H9 (cell line): ENCODE data around the gene DEAF1. TPM values are rescaled to one million over a fixed set of nuclear protein-coding genes. Genes with fewer than 3 reads are reported as not detected.
A peak's percentile ranks its signal among the peaks of the same experiment; 100 is the strongest.

Experiments
- DNase-seq: peaks from one replicate; pipeline ENCODE4 v3.0.0-alpha.2; 2017
- H2AFZ ChIP-seq: one replicate; pipeline ENCODE4 v1.6.1; 2013; ENCODE audit warnings: mild to moderate bottlenecking, low read length, control low read depth, moderate library complexity
- H2AK5ac ChIP-seq: 2 replicates; pipeline ENCODE4 v1.6.1; 2013; ENCODE audit warnings: low read length, control low read depth, mixed read lengths; ENCODE audit not compliant: insufficient read length
- H2BK120ac ChIP-seq: one replicate; pipeline ENCODE4 v1.6.1; 2013; ENCODE audit warnings: low read depth, mild to moderate bottlenecking, low read length, control low read depth, inconsistent platforms; ENCODE audit not compliant: poor library complexity, severe bottlenecking
- H2BK12ac ChIP-seq: 2 replicates; pipeline ENCODE4 v1.6.1; 2013; ENCODE audit warnings: low read length, control low read depth, mixed read lengths, low read depth; ENCODE audit not compliant: insufficient read length
- H2BK15ac ChIP-seq: 2 replicates; pipeline ENCODE4 v1.6.1; 2013; ENCODE audit warnings: low read depth, low read length, control low read depth
- H2BK20ac ChIP-seq: one replicate; pipeline ENCODE4 v1.6.1; 2013; ENCODE audit warnings: low read depth, mild to moderate bottlenecking, low read length, control low read depth, inconsistent platforms; ENCODE audit not compliant: poor library complexity, severe bottlenecking
- H2BK5ac ChIP-seq: 2 replicates; pipeline ENCODE4 v1.6.1; 2013; ENCODE audit warnings: low read length, control low read depth, mixed read lengths; ENCODE audit not compliant: insufficient read length
- H3K14ac ChIP-seq: 2 replicates; pipeline ENCODE4 v1.6.1; 2013; ENCODE audit warnings: low read length, control low read depth; ENCODE audit not compliant: insufficient read depth
- H3K18ac ChIP-seq: 2 replicates; pipeline ENCODE4 v1.6.1; 2013; ENCODE audit warnings: low read depth, mild to moderate bottlenecking, mixed read lengths, low read length, control low read depth; ENCODE audit not compliant: insufficient read length
- H3K23ac ChIP-seq: 2 replicates; pipeline ENCODE4 v1.6.1; 2013; ENCODE audit warnings: low read length, control low read depth, mixed read lengths, low read depth; ENCODE audit not compliant: insufficient read length
- H3K23me2 ChIP-seq: 2 replicates; pipeline ENCODE4 v1.6.1; 2013; ENCODE audit warnings: low read depth, mild to moderate bottlenecking, mixed read lengths, low read length, control low read depth; ENCODE audit not compliant: insufficient read length, poor library complexity, severe bottlenecking
- H3K27ac ChIP-seq: 2 replicates; pipeline ENCODE4 v1.5.1; 2013; ENCODE audit warnings: low read length, control low read depth, mixed read lengths, low read depth; ENCODE audit not compliant: insufficient read length
- H3K27me3 ChIP-seq: 2 replicates; pipeline ENCODE4 v1.6.1; 2013; ENCODE audit warnings: low read length, control low read depth, inconsistent platforms; ENCODE audit not compliant: insufficient read depth
- H3K4ac ChIP-seq: 2 replicates; pipeline ENCODE4 v1.6.1; 2013; ENCODE audit warnings: low read depth, mild to moderate bottlenecking, control low read depth, inconsistent platforms, low read length, moderate library complexity
- H3K4me1 ChIP-seq: 2 replicates; pipeline ENCODE4 v1.6.1; 2013; ENCODE audit warnings: low read length, control low read depth, inconsistent platforms; ENCODE audit not compliant: insufficient read depth
- H3K4me2 ChIP-seq: 2 replicates; pipeline ENCODE4 v1.6.1; 2013; ENCODE audit warnings: low read length, control low read depth, mixed read lengths; ENCODE audit not compliant: insufficient read length, insufficient read depth
- H3K56ac ChIP-seq: 2 replicates; pipeline ENCODE4 v1.6.1; 2013; ENCODE audit warnings: low read depth, mild to moderate bottlenecking, mixed read lengths, low read length, control low read depth; ENCODE audit not compliant: insufficient read length
- H3K79me1 ChIP-seq: 2 replicates; pipeline ENCODE4 v1.6.1; 2013; ENCODE audit warnings: low read depth, mild to moderate bottlenecking, moderate library complexity, low read length, control low read depth, inconsistent platforms; ENCODE audit not compliant: insufficient read depth, poor library complexity, severe bottlenecking
- H3K79me2 ChIP-seq: 2 replicates; pipeline ENCODE4 v1.6.1; 2013; ENCODE audit warnings: low read length, control low read depth, inconsistent platforms; ENCODE audit not compliant: insufficient read depth
- H3K9ac ChIP-seq: 2 replicates; pipeline ENCODE4 v1.6.1; 2013; ENCODE audit warnings: low read length, control low read depth, mixed read lengths; ENCODE audit not compliant: insufficient read length; ENCODE audit errors: extremely low read depth
- H3K9me3 ChIP-seq: one replicate; pipeline ENCODE4 v1.6.1; 2013; ENCODE audit warnings: low read depth, low read length, inconsistent platforms; ENCODE audit not compliant: control insufficient read depth
- H3T11ph ChIP-seq: one replicate; pipeline ENCODE4 v1.6.1; 2013; ENCODE audit warnings: mild to moderate bottlenecking, low read length, control low read depth, inconsistent platforms
- H4K20me1 ChIP-seq: one replicate; pipeline ENCODE4 v1.6.1; 2013; ENCODE audit not compliant: control insufficient read depth, insufficient read length, insufficient read depth
- H4K5ac ChIP-seq: 2 replicates; pipeline ENCODE4 v1.6.1; 2013; ENCODE audit warnings: low read depth, mild to moderate bottlenecking, mixed read lengths, low read length, control low read depth; ENCODE audit not compliant: insufficient read length
- H4K8ac ChIP-seq: replicated peaks from 2 replicates; pipeline ENCODE4 v1.6.1; 2013; ENCODE audit warnings: low read length, control low read depth, mixed read lengths, low read depth; ENCODE audit not compliant: insufficient read length
- H4K91ac ChIP-seq: 2 replicates; pipeline ENCODE4 v1.6.1; 2013; ENCODE audit warnings: low read depth, mild to moderate bottlenecking, moderate library complexity, mixed read lengths, low read length, control low read depth; ENCODE audit not compliant: insufficient read length
- H3K27ac Mint-ChIP-seq, 3 experiments: 2 replicates in 2 of 3; 3 replicates in 1 of 3; pipeline ENCODE4 v1.8.0; 2020 to 2021; ENCODE audit warnings: mixed read lengths in 3 of 3, mild to moderate bottlenecking in 1 of 3, moderate library complexity in 1 of 3
- H3K27me3 Mint-ChIP-seq: 2 replicates; pipeline ENCODE4 v1.8.0; 2021; ENCODE audit warnings: low read depth, mild to moderate bottlenecking, moderate library complexity, mixed read lengths
- H3K36me3 Mint-ChIP-seq, 3 experiments: 2 replicates in 2 of 3; 3 replicates in 1 of 3; pipeline ENCODE4 v1.8.0; 2020 to 2021; ENCODE audit warnings: low read depth in 3 of 3, mixed read lengths in 3 of 3; ENCODE audit not compliant: insufficient read depth in 1 of 3
- H3K4me1 Mint-ChIP-seq, 2 experiments: 2 replicates each; pipeline ENCODE4 v1.8.0; 2020; ENCODE audit warnings: mixed read lengths in 2 of 2
- H3K4me3 Mint-ChIP-seq, 2 experiments: 2 replicates in 1 of 2; 3 replicates in 1 of 2; pipeline ENCODE4 v1.8.0; 2020 to 2021; ENCODE audit warnings: mild to moderate bottlenecking in 2 of 2, mixed read lengths in 2 of 2, moderate library complexity in 1 of 2
- H3K9me3 Mint-ChIP-seq, 2 experiments: 2 replicates in 1 of 2; 3 replicates in 1 of 2; pipeline ENCODE4 v1.8.0; 2020; ENCODE audit warnings: mild to moderate bottlenecking in 2 of 2, mixed read lengths in 2 of 2, moderate library complexity in 1 of 2
- WGBS: extraction: QIAGEN DNeasy Blood & Tissue Kit; methylation state at CpG from one replicate; pipeline ENCODE4 v1.1.7; 2013; ENCODE audit warnings: missing lambda C conversion rate, low lambda C conversion rate, mixed read lengths; ENCODE audit not compliant: insufficient read length; ENCODE audit errors: extremely low coverage; 5-methylcytosine and 5-hydroxymethylcytosine counted together
- total RNA-seq: library from RNA; stranded (reverse); gene quantifications from 2 replicates; pipeline ENCODE4 v1.2.1, GENCODE V29; 2021
- TF ChIP-seq, protein P1 (sequence below): fragments of 200-600 bp; sonication (generic); conservative IDR thresholded peaks from 3 replicates; pipeline ENCODE4 v1.8.0; 2021; ENCODE audit warnings: antibody characterized with exemption, mild to moderate bottlenecking

DEAF1 gene
- total RNA-seq, 1 experiment from 2014 or later = 67.3 TPM

DNA sequence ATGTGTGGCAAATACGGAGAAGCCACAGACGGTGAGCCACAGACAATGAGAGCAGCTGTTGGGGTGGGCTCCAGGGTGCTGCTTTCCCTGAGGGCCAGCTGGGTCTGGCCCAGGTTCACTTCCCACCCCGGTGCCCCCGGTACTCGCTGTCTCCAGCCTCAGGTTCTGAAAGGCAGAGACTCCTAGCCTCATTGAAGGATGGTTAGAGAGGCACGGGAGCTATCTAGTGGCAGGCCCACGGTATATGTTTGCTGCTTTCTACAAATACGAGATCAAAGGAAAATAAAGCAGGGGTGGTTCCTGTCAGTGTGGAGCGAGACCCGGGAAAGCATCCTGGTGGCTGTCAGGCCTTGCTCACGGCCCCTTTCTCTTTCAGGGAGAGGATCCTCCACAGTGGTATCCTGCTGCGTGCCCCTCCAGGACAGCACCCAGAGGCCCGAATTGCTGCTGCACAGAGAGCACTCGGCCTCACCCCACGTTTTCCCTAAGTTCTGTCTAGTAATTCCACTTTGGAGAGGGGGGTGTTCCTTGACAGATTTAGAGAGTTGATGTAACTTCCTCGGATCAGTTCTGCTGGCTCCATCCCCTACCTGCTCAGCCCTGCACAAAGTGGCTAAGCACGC lies 3.6 kb upstream of the DEAF1 start:
- no peak overlapping the region for H3K27ac ChIP-seq
- no peak overlapping the region for H3K4me2 ChIP-seq

More for the DNA sequence above, 3.6 kb upstream of the DEAF1 start:
- H3T11ph ChIP-seq = no peak overlapping the region
- no peak overlapping the region for H2AK5ac ChIP-seq
- H3K9me3 Mint-ChIP-seq = no peaks in the 10 kb centered on the region; a peak in 1 of 5 replicates
- H3K27ac Mint-ChIP-seq = peak overlapping the region in 2 of 3 experiments; percentile 92 to 96; a peak in 1 of 7 replicates
- H2BK12ac ChIP-seq = no peak overlapping the region
- no peak overlapping the region for H4K5ac ChIP-seq
- H2BK120ac ChIP-seq = no peak overlapping the region
- WGBS = no CpG with 5 or more reads among the region's 17 CpGs
- no peak overlapping the region for H3K23ac ChIP-seq
- peaks cover 18 to 25% of the 10 kb centered on the region in 2 experiments for H3K4me1 Mint-ChIP-seq
- no peak overlapping the region for H2BK5ac ChIP-seq
- no peaks in the 10 kb centered on the region for H3K23me2 ChIP-seq
- H3K4me1 ChIP-seq = peaks cover 8% of the 10 kb centered on the region; the same call in 1 of the 2 replicates
- no peak overlapping the region for H3K4ac ChIP-seq
- H2BK15ac ChIP-seq = no peak overlapping the region
- no peaks in the 10 kb centered on the region for H3K27me3 ChIP-seq
- no peak for DNase-seq
- no peaks in the 10 kb centered on the region for H3K27me3 Mint-ChIP-seq
- TF ChIP-seq, protein P1, sequence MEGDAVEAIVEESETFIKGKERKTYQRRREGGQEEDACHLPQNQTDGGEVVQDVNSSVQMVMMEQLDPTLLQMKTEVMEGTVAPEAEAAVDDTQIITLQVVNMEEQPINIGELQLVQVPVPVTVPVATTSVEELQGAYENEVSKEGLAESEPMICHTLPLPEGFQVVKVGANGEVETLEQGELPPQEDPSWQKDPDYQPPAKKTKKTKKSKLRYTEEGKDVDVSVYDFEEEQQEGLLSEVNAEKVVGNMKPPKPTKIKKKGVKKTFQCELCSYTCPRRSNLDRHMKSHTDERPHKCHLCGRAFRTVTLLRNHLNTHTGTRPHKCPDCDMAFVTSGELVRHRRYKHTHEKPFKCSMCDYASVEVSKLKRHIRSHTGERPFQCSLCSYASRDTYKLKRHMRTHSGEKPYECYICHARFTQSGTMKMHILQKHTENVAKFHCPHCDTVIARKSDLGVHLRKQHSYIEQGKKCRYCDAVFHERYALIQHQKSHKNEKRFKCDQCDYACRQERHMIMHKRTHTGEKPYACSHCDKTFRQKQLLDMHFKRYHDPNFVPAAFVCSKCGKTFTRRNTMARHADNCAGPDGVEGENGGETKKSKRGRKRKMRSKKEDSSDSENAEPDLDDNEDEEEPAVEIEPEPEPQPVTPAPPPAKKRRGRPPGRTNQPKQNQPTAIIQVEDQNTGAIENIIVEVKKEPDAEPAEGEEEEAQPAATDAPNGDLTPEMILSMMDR = no peak
- H4K8ac ChIP-seq = no peak overlapping the region
- no peak overlapping the region for H2AFZ ChIP-seq
- H4K91ac ChIP-seq = no peak overlapping the region
- H3K79me2 ChIP-seq = peaks cover 2% of the 10 kb centered on the region; the same call in 1 of the 2 replicates
- H3K4me3 Mint-ChIP-seq = peak overlapping the region in 1 of 2 experiments; percentile 31; a peak in 2 of 5 replicates
- H3K9ac ChIP-seq = no peak overlapping the region
- no peaks in the 10 kb centered on the region for H4K20me1 ChIP-seq
- H3K18ac ChIP-seq = no peak overlapping the region
- H3K36me3 Mint-ChIP-seq = peaks cover 2 to 12% (median 12%) of the 10 kb centered on the region in 3 experiments; a peak in 5 of 7 replicates
- no peak overlapping the region for H2BK20ac ChIP-seq
- H3K56ac ChIP-seq = no peak overlapping the region
- no peaks in the 10 kb centered on the region for H3K79me1 ChIP-seq
- no peak overlapping the region for H3K14ac ChIP-seq
- no peaks in the 10 kb centered on the region for H3K9me3 ChIP-seq
